ENCODE results near the gene MYO3B.

MYO3B gene

GRCh38 chr2:170484552-170484951 is 306.6 kb downstream of the MYO3B start:
- H3K4me1 ChIP-seq, result no peaks in the 10 kb centered on the region
- no peak for DNase-seq
- no peak for TF ChIP-seq CTCF (IDR thresholded peaks at IDR 0.05; ENCODE audit: low read depth, low read length)
- no peaks in the 10 kb centered on the region for H3K9me3 ChIP-seq
- no peak overlapping the region for H3K4me3 ChIP-seq (ENCODE audit: low read depth, low read length)
- H3K36me3 ChIP-seq, result no peaks in the 10 kb centered on the region
- H3K27me3 ChIP-seq, result no peaks in the 10 kb centered on the region

GRCh38 chr2:170485254-170486026 is 307.5 kb downstream of the MYO3B start:
- Histone ChIP-seq H3K27me3 (no peaks in the 10 kb centered on the region), H3K36me3 (no peaks in the 10 kb centered on the region), H3K9me3 (no peaks in the 10 kb centered on the region), H3K4me1 (no peaks in the 10 kb centered on the region), H3K4me3 (ENCODE audit: low read depth, low read length) (no peak overlapping the region)
- TF ChIP-seq CTCF (IDR thresholded peaks at IDR 0.05; ENCODE audit: low read depth, low read length), result no peak
- no peak for DNase-seq

- no peaks in the 10 kb centered on the region for H3K4me1 ChIP-seq
- no peaks in the 10 kb centered on the region for H3K27me3 ChIP-seq
- H3K9me3 ChIP-seq, result no peaks in the 10 kb centered on the region
- H3K36me3 ChIP-seq, result no peaks in the 10 kb centered on the region
- H3K4me3 ChIP-seq (ENCODE audit: low read depth, low read length), result no peak overlapping the region
- no peak for TF ChIP-seq CTCF (IDR thresholded peaks at IDR 0.05; ENCODE audit: low read depth, low read length)
- no peak for DNase-seq
Observed at GRCh38 chr2:170486730-170487129, 308.8 kb downstream of the MYO3B start.

DNA sequence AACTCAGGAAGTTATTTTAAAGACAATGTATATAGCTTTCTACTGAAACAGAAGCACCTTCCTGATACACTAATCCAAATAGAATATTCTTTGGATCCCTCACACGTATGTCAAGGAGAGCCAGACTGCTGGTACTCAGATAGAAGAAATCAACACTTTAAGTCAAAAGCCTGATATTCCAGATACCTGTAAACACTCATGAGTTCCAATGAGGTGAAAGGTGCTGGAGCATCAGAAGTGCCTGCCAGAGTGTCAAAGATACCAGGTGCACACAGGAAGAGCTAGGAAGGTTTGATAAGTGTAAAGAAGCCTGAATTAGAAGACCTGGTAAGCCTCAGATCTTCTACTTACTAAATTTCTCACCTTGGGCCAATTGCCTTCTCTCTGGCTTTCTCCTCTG is 310.9 kb downstream of the MYO3B start:
- no peaks in the 10 kb centered on the region for H3K9me3 ChIP-seq
- no peak overlapping the region for H3K4me3 ChIP-seq (ENCODE audit: low read depth, low read length)
- TF ChIP-seq CTCF (IDR thresholded peaks at IDR 0.05; ENCODE audit: low read depth, low read length), result no peak
- DNase-seq, result no peak
- H3K36me3 ChIP-seq, result no peaks in the 10 kb centered on the region
- H3K27me3 ChIP-seq, result no peaks in the 10 kb centered on the region
- no peaks in the 10 kb centered on the region for H3K4me1 ChIP-seq

DNA sequence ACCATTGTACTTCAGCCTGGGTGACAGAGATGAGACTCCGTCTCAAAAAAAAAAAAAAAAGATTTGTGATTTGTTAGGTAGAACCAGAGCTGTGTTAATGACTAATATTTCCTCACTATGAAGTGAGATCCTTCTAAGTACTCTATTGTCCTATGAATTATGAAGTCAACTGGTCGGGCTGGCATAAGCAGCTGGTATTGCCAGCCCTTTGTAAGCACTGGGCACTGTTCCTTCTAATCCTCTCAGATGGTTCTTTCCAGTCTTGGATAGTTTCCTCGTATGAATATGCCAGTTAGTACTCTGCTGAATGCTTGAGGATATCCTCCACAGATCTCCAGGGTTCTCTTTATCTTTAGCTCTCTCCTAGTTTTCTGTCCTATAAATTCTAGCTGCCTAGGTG is 314.1 kb downstream of the MYO3B start:
- Histone ChIP-seq H3K36me3 (no peaks in the 10 kb centered on the region), H3K4me3 (ENCODE audit: low read depth, low read length) (no peak overlapping the region), H3K4me1 (no peaks in the 10 kb centered on the region), H3K9me3 (no peaks in the 10 kb centered on the region), H3K27me3 (no peaks in the 10 kb centered on the region)
- TF ChIP-seq CTCF (IDR thresholded peaks at IDR 0.05; ENCODE audit: low read depth, low read length), result no peak
- DNase-seq, result no peak

GRCh38 chr2:170493426-170494097 is 315.6 kb downstream of the MYO3B start:
- Histone ChIP-seq H3K9me3 (no peaks in the 10 kb centered on the region), H3K4me1 (no peaks in the 10 kb centered on the region), H3K27me3 (no peaks in the 10 kb centered on the region), H3K4me3 (ENCODE audit: low read depth, low read length) (no peak overlapping the region), H3K36me3 (no peaks in the 10 kb centered on the region)
- DNase-seq, result no peak
- TF ChIP-seq CTCF (IDR thresholded peaks at IDR 0.05; ENCODE audit: low read depth, low read length), result no peak
